GM18520 (cell line): ENCODE results near the gene IMMP2L.

ENCODE experiments used
- ATAC-seq: cut with Tn5 transposase; IDR thresholded peaks from one replicate; pipeline ENCODE4 v1.9.1; 2021; ENCODE audit not compliant: unreplicated experiment

IMMP2L gene

GRCh38 chr7:111174510-111174909 is 387.8 kb downstream of the IMMP2L start:
- ATAC-seq, result no peak

- ATAC-seq, result no peak
Observed at GRCh38 chr7:111173990-111174389, 388.3 kb downstream of the IMMP2L start.

GRCh38 chr7:111173528-111173927 is 388.8 kb downstream of the IMMP2L start:
- no peak for ATAC-seq

- ATAC-seq, result no peak
Observed at GRCh38 chr7:111172564-111173257, 389.6 kb downstream of the IMMP2L start.

GRCh38 chr7:111168182-111168581 is 394.1 kb downstream of the IMMP2L start:
- ATAC-seq, result no peak

- no peak for ATAC-seq
Observed at GRCh38 chr7:111164442-111164841, 397.9 kb downstream of the IMMP2L start.

- ATAC-seq, result no peak
Observed at GRCh38 chr7:111162692-111163091, 399.6 kb downstream of the IMMP2L start.

GRCh38 chr7:111160297-111160696 is 402.0 kb downstream of the IMMP2L start:
- no peak for ATAC-seq

GRCh38 chr7:111159426-111159825 is 402.9 kb downstream of the IMMP2L start:
- ATAC-seq, result no peak

GRCh38 chr7:111150709-111151108 is 411.6 kb downstream of the IMMP2L start:
- no peak for ATAC-seq

GRCh38 chr7:111147708-111148533 is 414.4 kb downstream of the IMMP2L start:
- no peak for ATAC-seq

- no peak for ATAC-seq
Observed at GRCh38 chr7:111146136-111146535, 416.2 kb downstream of the IMMP2L start.

GRCh38 chr7:111145472-111145871 is 416.8 kb downstream of the IMMP2L start:
- ATAC-seq, result no peak

GRCh38 chr7:111140091-111140865 is 422.0 kb downstream of the IMMP2L start:
- no peak for ATAC-seq

- ATAC-seq, result no peak
Observed at GRCh38 chr7:111138586-111138985, 423.7 kb downstream of the IMMP2L start.

GRCh38 chr7:111138193-111138569 is 424.1 kb downstream of the IMMP2L start:
- ATAC-seq, result peak; percentile 93

- peak; percentile 57 for ATAC-seq
Observed at GRCh38 chr7:111137296-111138192, 424.7 kb downstream of the IMMP2L start.

GRCh38 chr7:111132833-111133232 is 429.5 kb downstream of the IMMP2L start:
- no peak for ATAC-seq

GRCh38 chr7:111129435-111129834 is 432.9 kb downstream of the IMMP2L start:
- no peak for ATAC-seq

GRCh38 chr7:111126987-111127386 is 435.3 kb downstream of the IMMP2L start:
- no peak for ATAC-seq

- ATAC-seq, result no peak
Observed at GRCh38 chr7:111115966-111116365, 446.3 kb downstream of the IMMP2L start.
